Activated gamma-delta T cell treated with anti-CD3 and anti-CD28 coated beads, Interleukin-2, amount 50 U/mL, for 16 hours (primary cell): ENCODE results near the gene LPAR5.

Source experiments
- DNase-seq: peaks from one replicate; pipeline ENCODE4 v3.0.0-alpha.2; 2020; ENCODE audit warnings: low read depth

LPAR5 gene

GRCh38 chr12:6635856-6636531, at the start of gene LPAR5:
TSS of gene LPAR5 (minus strand) at chr12:6635959. CDS start at chr12:6621248, 14,711 bp downstream.
- DNase-seq: no peak

- peak; percentile 20 for DNase-seq
Observed at GRCh38 chr12:6684609-6685008, 48.9 kb upstream of the LPAR5 start.

- no peak for DNase-seq
Observed at GRCh38 chr12:6676962-6677361, 41.2 kb upstream of the LPAR5 start.

GRCh38 chr12:6672143-6672542, 36.4 kb upstream of the LPAR5 start:
- DNase-seq: no peak

- no peak for DNase-seq
Observed at GRCh38 chr12:6667559-6668210, 31.9 kb upstream of the LPAR5 start.

- DNase-seq: no peak
Observed at GRCh38 chr12:6666211-6666610, 30.5 kb upstream of the LPAR5 start.

- no peak for DNase-seq
Observed at GRCh38 chr12:6664902-6665301, 29.1 kb upstream of the LPAR5 start.

GRCh38 chr12:6662906-6663742, 27.4 kb upstream of the LPAR5 start, which contains the start of gene ING4:
TSS of gene ING4 (minus strand) at chr12:6663119. CDS start at chr12:6663101, 18 bp downstream.
- peak; percentile 95 for DNase-seq

GRCh38 chr12:6662602-6662905, 26.8 kb upstream of the LPAR5 start:
- DNase-seq: no peak

GRCh38 chr12:6653987-6654386, 18.2 kb upstream of the LPAR5 start:
- DNase-seq: no peak

- no peak for DNase-seq
Observed at GRCh38 chr12:6653342-6653741, 17.6 kb upstream of the LPAR5 start.

- DNase-seq: no peak
Observed at GRCh38 chr12:6652391-6652790, 16.6 kb upstream of the LPAR5 start.

GRCh38 chr12:6650832-6651231, 15.1 kb upstream of the LPAR5 start:
- no peak for DNase-seq

- no peak for DNase-seq
Observed at GRCh38 chr12:6647083-6647604, 11.4 kb upstream of the LPAR5 start, which contains the start of gene ACRBP. TSS of gene ACRBP (minus strand) at chr12:6647432. CDS start at chr12:6647366, 66 bp downstream.

GRCh38 chr12:6646276-6647082, 10.7 kb upstream of the LPAR5 start:
- DNase-seq: no peak

- DNase-seq: no peak
Observed at GRCh38 chr12:6644903-6645302, 9.1 kb upstream of the LPAR5 start.

- DNase-seq: no peak
Observed at GRCh38 chr12:6644257-6644596, 8.5 kb upstream of the LPAR5 start.

- no peak for DNase-seq
Observed at GRCh38 chr12:6643569-6644256, 8.0 kb upstream of the LPAR5 start.

GRCh38 chr12:6641131-6641530, 5.4 kb upstream of the LPAR5 start:
- DNase-seq: no peak

GRCh38 chr12:6640497-6640896, 4.7 kb upstream of the LPAR5 start:
- DNase-seq: no peak

- DNase-seq: no peak
Observed at GRCh38 chr12:6639151-6639801, 3.5 kb upstream of the LPAR5 start.
